Measurements from ENCODE around the gene PLEKHG4B.

DNA sequence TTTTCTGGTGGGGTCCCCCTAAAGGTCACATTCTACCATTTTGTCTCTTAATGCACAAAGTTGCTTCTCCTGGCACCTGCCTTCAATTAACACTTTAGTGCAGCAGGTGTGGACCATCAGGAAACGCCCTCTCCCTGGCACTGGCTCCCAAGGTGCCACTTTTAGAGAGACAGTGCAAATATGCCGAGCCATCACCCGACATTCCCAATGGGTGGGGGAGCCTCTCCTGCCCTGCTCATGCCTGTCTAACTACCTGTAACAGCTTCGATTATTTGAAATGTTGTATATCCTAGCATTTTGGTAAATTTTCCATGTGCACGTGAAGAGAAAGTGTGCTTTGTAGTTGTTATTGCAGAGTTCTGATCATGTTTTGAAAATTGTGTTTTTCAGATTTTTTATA is 86.1 kb downstream of the PLEKHG4B start:
- no peak for TF ChIP-seq CTCF (IDR thresholded peaks at IDR 0.05; ENCODE audit: low read length)
- no peak for TF ChIP-seq EZH2 (optimal IDR thresholded peaks at IDR 0.05; ENCODE audit: low read depth, low read length)
- TF ChIP-seq EZH2phosphoT487 (IDR thresholded peaks at IDR 0.05; ENCODE audit: low read length) = no peak

Data from MM.1S (cell line).